H1 (cell line): ENCODE measurements around the gene SPINK5. TPM values are rescaled to one million over a fixed set of nuclear protein-coding genes. Genes with fewer than 3 reads are reported as not detected.

Experiments
- CTCF ChIA-PET: fragments of 300-600 bp; sonication (Branson Sonifier 250); formaldehyde crosslinking; loops from one replicate; lab custom pipeline; 2021; ENCODE audit not compliant: partially characterized antibody; lab: Charles Lee
- POLR2A ChIA-PET: fragments of 300-600 bp; sonication (Branson Sonifier 250); formaldehyde crosslinking; loops from one replicate; lab custom pipeline; 2021; ENCODE audit warnings: inconsistent platforms; ENCODE audit not compliant: partially characterized antibody; lab: Charles Lee
- DNase-seq, 2 experiments: peaks; one replicate each; pipeline versions ENCODE4 v3.0.0 to v3.0.0-alpha.2; 2010 to 2022; ENCODE audit warnings: low spot score in 2 of 2, low read depth in 1 of 2, mixed read lengths in 1 of 2
- FAIRE-seq: peaks from 2 replicates; lab custom pipeline; 2011; peaks lifted over from hg19 to GRCh38; lab: Jason Lieb, UNC
- H2AFZ ChIP-seq: 2 replicates; pipeline ENCODE4 v1.8.1; 2012; ENCODE audit warnings: low read length, inconsistent platforms
- H2AK5ac ChIP-seq: 2 replicates; pipeline ENCODE4 v1.6.1; 2013; ENCODE audit warnings: low read depth, low read length
- H2BK120ac ChIP-seq: replicated peaks from 2 replicates; pipeline ENCODE3; 2013; ENCODE audit warnings: low read depth, low read length, inconsistent platforms
- H2BK12ac ChIP-seq: 2 replicates; pipeline ENCODE4 v1.6.1; 2013; ENCODE audit warnings: low read depth, low read length
- H2BK15ac ChIP-seq: 2 replicates; pipeline ENCODE4 v1.6.1; 2013; ENCODE audit warnings: low read length
- H2BK20ac ChIP-seq: 2 replicates; pipeline ENCODE4 v1.6.1; 2013; ENCODE audit warnings: low read length
- H2BK5ac ChIP-seq: 2 replicates; pipeline ENCODE4 v1.6.1; 2013; ENCODE audit warnings: low read depth, low read length
- H3K14ac ChIP-seq: 2 replicates; pipeline ENCODE4 v1.6.1; 2013; ENCODE audit warnings: inconsistent platforms; ENCODE audit not compliant: insufficient read length
- H3K18ac ChIP-seq: 2 replicates; pipeline ENCODE4 v1.6.1; 2013; ENCODE audit warnings: low read length; ENCODE audit errors: extremely low read depth
- H3K23ac ChIP-seq: 2 replicates; pipeline ENCODE4 v1.6.1; 2013; ENCODE audit warnings: inconsistent platforms; ENCODE audit not compliant: insufficient read length
- H3K23me2 ChIP-seq: 2 replicates; pipeline ENCODE4 v1.6.1; 2013; ENCODE audit warnings: low read depth, low read length
- H3K27ac ChIP-seq: 2 replicates; pipeline ENCODE4 v1.6.1; 2011; ENCODE audit warnings: low read depth, low read length, inconsistent platforms
- H3K27me3 ChIP-seq, 4 experiments: replicated peaks in 1 of 4; 1 replicate in 1 of 4; 2 replicates in 3 of 4; pipeline versions ENCODE4 v1.6.1 to v1.8.1; 2011 to 2013; ENCODE audit warnings: low read length in 3 of 4, mild to moderate bottlenecking in 3 of 4, inconsistent platforms in 2 of 4, mixed read lengths in 2 of 4, moderate library complexity in 1 of 4; ENCODE audit not compliant: control insufficient read depth in 3 of 4, insufficient read depth in 3 of 4; ENCODE audit errors: extremely low read depth in 1 of 4
- H3K36me3 ChIP-seq, 4 experiments: 2 replicates each; pipeline versions ENCODE4 v1.6.1 to v1.8.1; 2011 to 2013; ENCODE audit warnings: mild to moderate bottlenecking in 4 of 4, low read length in 3 of 4, moderate library complexity in 2 of 4, control low read depth in 1 of 4, inconsistent platforms in 1 of 4; ENCODE audit not compliant: insufficient read depth in 4 of 4, control insufficient read depth in 2 of 4
- H3K4ac ChIP-seq: replicated peaks from 2 replicates; pipeline ENCODE3; 2013; ENCODE audit warnings: low read length, low read depth, mixed read lengths, inconsistent platforms; ENCODE audit not compliant: insufficient read length
- H3K4me1 ChIP-seq, 4 experiments: replicated peaks in 1 of 4; 1 replicate in 1 of 4; 2 replicates in 3 of 4; pipeline versions ENCODE4 v1.6.1 to v1.8.1; 2011 to 2013; ENCODE audit warnings: low read length in 3 of 4, inconsistent platforms in 2 of 4, mixed read lengths in 1 of 4; ENCODE audit not compliant: insufficient read depth in 4 of 4, control insufficient read depth in 3 of 4
- H3K4me2 ChIP-seq, 2 experiments: 2 replicates each; pipeline versions ENCODE4 v1.6.1 to v1.8.1; 2011 to 2013; ENCODE audit warnings: low read depth in 2 of 2, low read length in 2 of 2, control low read depth in 1 of 2, inconsistent platforms in 1 of 2, mild to moderate bottlenecking in 1 of 2; ENCODE audit not compliant: insufficient read depth in 1 of 2
- H3K4me3 ChIP-seq, 4 experiments: fragments of 200-600, 300-600 bp in 1 of 4; sonication (generic), shearing (Covaris generic), sonication (Bioruptor Twin) in 1 of 4; 2 replicates each; pipeline versions ENCODE4 v1.5.1 to v1.8.1; 2011 to 2016; ENCODE audit warnings: low read length in 4 of 4, low read depth in 3 of 4, control low read depth in 2 of 4, inconsistent platforms in 2 of 4, mild to moderate bottlenecking in 2 of 4, mixed read lengths in 1 of 4, moderate library complexity in 1 of 4; ENCODE audit not compliant: insufficient read depth in 2 of 4; ENCODE audit errors: extremely low read depth in 1 of 4
- H3K56ac ChIP-seq: replicated peaks from 2 replicates; pipeline ENCODE3; 2013; ENCODE audit warnings: low read depth, mild to moderate bottlenecking, mixed read lengths, low read length, inconsistent platforms; ENCODE audit not compliant: insufficient read length
- H3K79me1 ChIP-seq: 2 replicates; pipeline ENCODE4 v1.6.1; 2013; ENCODE audit warnings: low read depth, low read length, control low read depth
- H3K79me2 ChIP-seq, 2 experiments: 2 replicates each; pipeline versions ENCODE4 v1.6.1 to v1.8.1; 2012 to 2013; ENCODE audit warnings: low read length in 2 of 2, mild to moderate bottlenecking in 2 of 2, inconsistent platforms in 1 of 2; ENCODE audit not compliant: insufficient read depth in 2 of 2, control insufficient read depth in 1 of 2
- H3K9ac ChIP-seq, 4 experiments: replicated peaks in 1 of 4; 1 replicate in 1 of 4; 2 replicates in 3 of 4; pipeline versions ENCODE4 v1.6.1 to v1.8.1; 2011 to 2013; ENCODE audit warnings: low read depth in 3 of 4, low read length in 3 of 4, control low read depth in 2 of 4, mild to moderate bottlenecking in 2 of 4, moderate library complexity in 2 of 4, inconsistent platforms in 1 of 4; ENCODE audit errors: extremely low read depth in 1 of 4
- H3K9me3 ChIP-seq, 2 experiments: 2 replicates each; pipeline versions ENCODE4 v1.6.1 to v1.8.1; 2012 to 2013; ENCODE audit warnings: mild to moderate bottlenecking in 2 of 2, moderate library complexity in 2 of 2, control low read depth in 1 of 2, inconsistent platforms in 1 of 2, low read depth in 1 of 2, low read length in 1 of 2, mixed read lengths in 1 of 2; ENCODE audit not compliant: insufficient read depth in 2 of 2
- H4K20me1 ChIP-seq, 2 experiments: replicated peaks in 1 of 2; 2 replicates each; pipeline versions ENCODE3 to v1.8.1; 2011 to 2013; ENCODE audit warnings: inconsistent platforms in 2 of 2, low read length in 2 of 2, mild to moderate bottlenecking in 1 of 2; ENCODE audit not compliant: insufficient read depth in 2 of 2, control insufficient read depth in 1 of 2
- H4K5ac ChIP-seq: 2 replicates; pipeline ENCODE4 v1.6.1; 2013; ENCODE audit warnings: low read length, low read depth, mixed read lengths, inconsistent platforms; ENCODE audit not compliant: insufficient read length
- H4K8ac ChIP-seq: 2 replicates; pipeline ENCODE4 v1.8.0; 2013; ENCODE audit warnings: mild to moderate bottlenecking, moderate library complexity, low read length, inconsistent platforms; ENCODE audit not compliant: insufficient read depth; ENCODE audit errors: extremely low read depth
- H4K91ac ChIP-seq: replicated peaks from 2 replicates; pipeline ENCODE3; 2013; ENCODE audit warnings: low read length, mixed read lengths, inconsistent platforms; ENCODE audit not compliant: insufficient read length
- EP300 ChIP-seq, 2 experiments: IDR thresholded peaks; 1 replicate in 1 of 2; 2 replicates in 1 of 2; pipeline ENCODE4 v1.6.1; 2011 to 2012; ENCODE audit warnings: low read depth in 2 of 2, low read length in 2 of 2, mild to moderate bottlenecking in 2 of 2, borderline replicate concordance in 1 of 2, inconsistent platforms in 1 of 2, moderate library complexity in 1 of 2
- HDAC6 ChIP-seq: IDR thresholded peaks from one replicate; pipeline ENCODE4 v1.7.1; 2012; ENCODE audit warnings: low read depth, mild to moderate bottlenecking, inconsistent platforms, low read length, moderate library complexity
- KDM4A ChIP-seq: IDR thresholded peaks from one replicate; pipeline ENCODE4 v1.7.1; 2012; ENCODE audit warnings: low read depth, mild to moderate bottlenecking, moderate library complexity, low read length, inconsistent platforms; ENCODE audit not compliant: severe bottlenecking
- RAD21 ChIP-seq, 2 experiments: IDR thresholded peaks in 1 of 2; conservative IDR thresholded peaks in 1 of 2; 2 replicates each; pipeline ENCODE4 v1.6.1; 2011; ENCODE audit warnings: low read depth in 2 of 2, low read length in 2 of 2, improper control_type of control experiment in 1 of 2, inconsistent platforms in 1 of 2, mild to moderate bottlenecking in 1 of 2, moderate library complexity in 1 of 2
- RFX5 ChIP-seq: IDR thresholded peaks from 2 replicates; pipeline ENCODE4 v1.6.1; 2011; ENCODE audit warnings: low read depth, low read length, improper control_type of control experiment, borderline replicate concordance
- TBP ChIP-seq: IDR thresholded peaks from 2 replicates; pipeline ENCODE4 v1.6.1; 2011; ENCODE audit warnings: low read depth, low read length, improper control_type of control experiment
- WGBS, 2 experiments: shearing (Covaris generic) in 1 of 2; methylation state at CpG; one replicate each; pipeline versions ENCODE4 v1.1.6 to v1.1.7; 2013 to 2015; ENCODE audit warnings: low lambda C conversion rate in 2 of 2, mixed read lengths in 2 of 2, inconsistent platforms in 1 of 2, low coverage in 1 of 2, missing lambda C conversion rate in 1 of 2; ENCODE audit not compliant: insufficient replicate concordance in 2 of 2, insufficient coverage in 1 of 2, insufficient read length in 1 of 2; ENCODE audit errors: extremely low coverage in 1 of 2, missing lambda C conversion rate in 1 of 2; 5-methylcytosine and 5-hydroxymethylcytosine counted together
- polyA plus RNA-seq, 7 experiments: library from polyadenylated mRNA; depleted of rRNA in 3 of 7; stranded (reverse) in 5 of 7; unstranded in 2 of 7; fragments of >200 nt in 5 of 7; fragments of 200-250 nt in 2 of 7; gene quantifications; 1 replicate in 5 of 7; 2 replicates in 1 of 7; 4 replicates in 1 of 7; pipeline versions ENCODE4 v1.2.1 to v1.2.3, GENCODE V29; 2011 to 2013; ENCODE audit warnings: missing spikeins in 2 of 7, mixed read lengths in 2 of 7
- total RNA-seq: library from RNA; stranded (reverse); fragmentation: NEBNext Ultra II Directional; extraction: Animal tissue kit (Norgen Biotek cat#: 25700); gene quantifications from 2 replicates; pipeline ENCODE4 v1.2.1, GENCODE V29; 2021

Gene SPINK5
- total and polyA plus RNA-seq, 2 of the 8 experiments (the other 6 are each of a cell fraction or from before 2014, with no cell fraction given), result 1.4 to 2.2 TPM

DNA sequence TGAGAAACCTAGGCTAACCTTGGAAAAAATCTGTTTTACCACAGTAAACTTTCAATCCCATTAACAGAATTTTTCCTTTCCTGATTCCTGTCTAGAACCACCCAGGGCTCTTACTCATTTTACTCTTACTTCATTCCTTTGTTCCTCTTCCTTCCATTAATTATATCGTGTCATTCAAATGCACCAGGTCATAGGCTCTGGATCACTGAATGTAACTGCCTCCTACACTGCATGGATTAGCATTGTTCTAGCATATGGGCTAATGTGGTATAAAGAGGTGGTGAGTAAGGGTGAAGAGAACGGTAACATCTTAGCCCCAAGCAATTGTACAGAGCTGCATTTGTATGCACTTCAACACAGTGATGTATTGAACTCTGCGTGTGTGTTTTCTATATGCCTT lies 49.5 kb upstream of the SPINK5 start:
- Histone ChIP-seq H3K4me3 (no peak overlapping the region), H2BK5ac (no peak overlapping the region), H3K14ac (no peak overlapping the region), H3K79me1 (no peaks in the 10 kb centered on the region), H3K9ac (no peak overlapping the region), H3K27ac (no peak overlapping the region), H3K4ac (no peak overlapping the region), H4K91ac (no peak overlapping the region), H2AFZ (no peak overlapping the region), H4K20me1 (no peaks in the 10 kb centered on the region), H2BK20ac (no peak overlapping the region), H2AK5ac (no peak overlapping the region), H3K9me3 (no peaks in the 10 kb centered on the region), H3K18ac (no peak overlapping the region), H3K23me2 (no peaks in the 10 kb centered on the region), H4K5ac (no peak overlapping the region), H2BK15ac (no peak overlapping the region), H4K8ac (no peak overlapping the region), H2BK120ac (no peak overlapping the region), H3K4me1 (no peaks in the 10 kb centered on the region), H3K36me3 (peaks cover 0 to 4% (median 0%) of the 10 kb centered on the region in 4 experiments; a peak in 1 of 8 replicates), H3K79me2 (no peaks in the 10 kb centered on the region), H3K27me3 (no peaks in the 10 kb centered on the region), H3K4me2 (no peak overlapping the region), H2BK12ac (no peak overlapping the region), H3K23ac (no peak overlapping the region), H3K56ac (no peak overlapping the region)
- TF ChIP-seq KDM4A, result no peak
- no peak for TF ChIP-seq RAD21 (IDR thresholded peaks at IDR 0.05 in 1 of 2, conservative IDR thresholded peaks at IDR 0.05 in 1 of 2; ENCODE audit: low read depth in 2 of 2, low read length in 2 of 2)
- no peak for TF ChIP-seq RFX5
- TF ChIP-seq HDAC6, result no peak
- TF ChIP-seq TBP, result no peak
- TF ChIP-seq EP300 (IDR thresholded peaks at IDR 0.05; ENCODE audit: borderline replicate concordance in 1 of 2, low read depth in 2 of 2, low read length in 2 of 2), result no peak
- no peak for DNase-seq
- WGBS, 2 experiments, result 91% methylated on average over 3 of the region's 3 CpGs; no CpG with 5 or more reads in 1 of the 2 experiments
- no peak for FAIRE-seq
- POLR2A ChIA-PET, result no interaction called here
- CTCF ChIA-PET, result no interaction called here
